Breast epithelium (tissue), 3 donors: ENCODE data around the gene PDIA5.

Experiments used
- POLR2A ChIP-seq: fragments of 450-650 bp; IDR thresholded peaks from one replicate; pipeline ENCODE4 v1.6.1; 2016; ENCODE audit warnings: antibody characterized with exemption, mild to moderate bottlenecking, moderate library complexity
- POLR2AphosphoS5 ChIP-seq, 3 donors: sonication (generic); formaldehyde crosslinking; IDR thresholded peaks; one replicate each; pipeline ENCODE4 v1.6.1; 2017; ENCODE audit warnings: antibody characterized with exemption in 3 of 3
- TF ChIP-seq, protein P1 (sequence below), 3 donors: fragments of 450-650 bp; IDR thresholded peaks; one replicate each; pipeline ENCODE4 v1.5.1; 2016 to 2017; ENCODE audit warnings: antibody characterized with exemption in 3 of 3, mild to moderate bottlenecking in 3 of 3, moderate library complexity in 3 of 3

GRCh38 chr3:123112232-123112631 lies 45.4 kb downstream of the PDIA5 start:
- TF ChIP-seq POLR2AphosphoS5 (IDR thresholded peaks at IDR 0.05), result no peak
- TF ChIP-seq, protein P1, sequence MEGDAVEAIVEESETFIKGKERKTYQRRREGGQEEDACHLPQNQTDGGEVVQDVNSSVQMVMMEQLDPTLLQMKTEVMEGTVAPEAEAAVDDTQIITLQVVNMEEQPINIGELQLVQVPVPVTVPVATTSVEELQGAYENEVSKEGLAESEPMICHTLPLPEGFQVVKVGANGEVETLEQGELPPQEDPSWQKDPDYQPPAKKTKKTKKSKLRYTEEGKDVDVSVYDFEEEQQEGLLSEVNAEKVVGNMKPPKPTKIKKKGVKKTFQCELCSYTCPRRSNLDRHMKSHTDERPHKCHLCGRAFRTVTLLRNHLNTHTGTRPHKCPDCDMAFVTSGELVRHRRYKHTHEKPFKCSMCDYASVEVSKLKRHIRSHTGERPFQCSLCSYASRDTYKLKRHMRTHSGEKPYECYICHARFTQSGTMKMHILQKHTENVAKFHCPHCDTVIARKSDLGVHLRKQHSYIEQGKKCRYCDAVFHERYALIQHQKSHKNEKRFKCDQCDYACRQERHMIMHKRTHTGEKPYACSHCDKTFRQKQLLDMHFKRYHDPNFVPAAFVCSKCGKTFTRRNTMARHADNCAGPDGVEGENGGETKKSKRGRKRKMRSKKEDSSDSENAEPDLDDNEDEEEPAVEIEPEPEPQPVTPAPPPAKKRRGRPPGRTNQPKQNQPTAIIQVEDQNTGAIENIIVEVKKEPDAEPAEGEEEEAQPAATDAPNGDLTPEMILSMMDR (IDR thresholded peaks at IDR 0.05), result no peak
- no peak for TF ChIP-seq POLR2A
